SK-MEL-5 (cell line): ENCODE results near the gene ACOT13. TPM values are rescaled to one million over a fixed set of nuclear protein-coding genes. Genes with fewer than 3 reads are reported as not detected.
A peak's percentile ranks its signal among the peaks of the same experiment; 100 is the strongest.
"Not testable (repeated sequence)": the region's sequence is repeated elsewhere in the genome, so short reads cannot be mapped to it uniquely, and the experiment has no call there.

Experiments used
- DNase-seq: peaks from one replicate; pipeline ENCODE4 v3.0.0-alpha.2; 2016; ENCODE audit warnings: low read depth, low spot score
- in situ Hi-C: cut with HindIII; loops from 2 replicates; pipeline ENCODE4 v1.10.0; 2016; ENCODE audit warnings: low sequenced_read_pairs, high pct_unique_total_duplicates, low pct_unique_long_range_greater_than_20kb
- total RNA-seq: library from RNA; depleted of rRNA; stranded (reverse); fragments of >200 nt; shearing (Covaris generic); gene quantifications from 2 replicates; pipeline ENCODE4 v1.2.3, GENCODE V29; 2014

Gene ACOT13
- total RNA-seq, 1 experiment from 2014 or later, result 27.6 TPM

GRCh38 chr6:24680582-24680981, 13.7 kb downstream of the ACOT13 start:
- in situ Hi-C loops, result no loop called here

GRCh38 chr6:24683297-24684296, 16.7 kb downstream of the ACOT13 start:
- no peak for DNase-seq
- in situ Hi-C loops, result no loop called here

More at GRCh38 chr6:24680582-24680981, 13.7 kb downstream of the ACOT13 start:
- no peak for DNase-seq

- in situ Hi-C loops, result no loop called here
Observed at GRCh38 chr6:24686408-24686807, 19.5 kb downstream of the ACOT13 start.

GRCh38 chr6:24686946-24687345, 20.1 kb downstream of the ACOT13 start:
- in situ Hi-C loops, result no loop called here
- DNase-seq, result no peak

More at GRCh38 chr6:24686408-24686807, 19.5 kb downstream of the ACOT13 start:
- DNase-seq, result no peak

- in situ Hi-C loops, result no loop called here
- no peak for DNase-seq
Observed at GRCh38 chr6:24689964-24690363, 23.1 kb downstream of the ACOT13 start.

- DNase-seq, result no peak
- in situ Hi-C loops, result no loop called here
Observed at GRCh38 chr6:24690593-24690992, 23.7 kb downstream of the ACOT13 start.

- DNase-seq, result no peak
- in situ Hi-C loops, result no loop called here
Observed at GRCh38 chr6:24691550-24691949, 24.7 kb downstream of the ACOT13 start.

- in situ Hi-C loops, result no loop called here
Observed at GRCh38 chr6:24692003-24692402, 25.1 kb downstream of the ACOT13 start.

GRCh38 chr6:24692415-24692814, 25.5 kb downstream of the ACOT13 start:
- no peak for DNase-seq
- in situ Hi-C loops, result no loop called here

More at GRCh38 chr6:24692003-24692402, 25.1 kb downstream of the ACOT13 start:
- DNase-seq, result no peak

- in situ Hi-C loops, result no loop called here
- DNase-seq, result no peak
Observed at GRCh38 chr6:24692848-24693592, 26.1 kb downstream of the ACOT13 start.

- no peak for DNase-seq
- in situ Hi-C loops, result no loop called here
Observed at GRCh38 chr6:24694198-24694597, 27.3 kb downstream of the ACOT13 start.

GRCh38 chr6:24695635-24696034, 28.8 kb downstream of the ACOT13 start:
- in situ Hi-C loops, result not testable (repeated sequence)
- DNase-seq, result peak; percentile 78

- in situ Hi-C loops, result no loop called here
- DNase-seq, result no peak
Observed at GRCh38 chr6:24696097-24696496, 29.2 kb downstream of the ACOT13 start.

- in situ Hi-C loops, result no loop called here
- no peak for DNase-seq
Observed at GRCh38 chr6:24699521-24700359, 32.9 kb downstream of the ACOT13 start.

GRCh38 chr6:24702720-24703282, 35.9 kb downstream of the ACOT13 start:
- no peak for DNase-seq
- in situ Hi-C loops, result no loop called here

GRCh38 chr6:24704468-24704867, 37.6 kb downstream of the ACOT13 start:
- in situ Hi-C loops, result no loop called here
- DNase-seq, result no peak

GRCh38 chr6:24708612-24709011, 41.7 kb downstream of the ACOT13 start:
- no peak for DNase-seq
- in situ Hi-C loops, result no loop called here
